ENCODE results near the gene IMMP2L. TPM values are rescaled to one million over a fixed set of nuclear protein-coding genes. Genes with fewer than 3 reads are reported as not detected.

The IMMP2L gene
- total RNA-seq, 4 donors from 2014 or later, result 12.0 to 22.2 (median 17.5) TPM

DNA sequence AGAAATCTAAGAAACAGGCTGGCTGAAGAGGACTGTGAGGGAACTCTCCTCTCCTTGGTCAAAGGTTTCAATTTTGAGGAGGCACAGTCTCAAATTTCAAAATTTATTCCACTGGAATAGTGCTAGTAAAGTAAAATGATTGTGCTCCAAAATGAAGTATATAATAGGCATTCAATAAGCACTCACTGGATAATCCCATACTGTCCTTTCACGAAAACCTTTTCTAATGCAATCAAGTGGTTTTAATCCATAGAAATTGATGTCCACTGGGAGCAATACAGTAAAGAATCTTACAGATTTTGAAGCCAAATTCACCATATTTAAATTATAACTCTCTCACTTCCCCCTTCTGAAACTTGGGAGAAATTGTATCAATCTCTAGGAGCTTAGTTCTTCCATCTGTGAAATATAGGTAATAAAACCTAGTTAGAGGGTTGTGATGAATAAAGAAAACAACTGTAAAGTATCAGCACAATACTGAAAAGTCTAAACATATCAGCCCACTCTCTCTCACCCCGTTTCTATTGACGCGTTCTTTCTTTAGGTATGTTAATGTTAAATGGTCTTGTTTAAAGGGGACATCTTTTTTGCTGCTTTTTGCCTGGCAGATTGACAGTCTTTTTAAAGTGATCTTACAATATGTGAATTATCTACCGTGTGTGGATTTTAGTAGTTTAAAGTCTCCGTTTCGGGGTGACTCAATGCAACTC lies 512.2 kb downstream of the IMMP2L start:
- intact Hi-C loops (cut with DNase I), result no loop called here
- Histone ChIP-seq H3K36me3 (no peaks in the 10 kb centered on the region), H3K4me1 (peaks cover 0 to 6% (median 3%) of the 10 kb centered on the region in 4 donors), H3K9me3 (no peaks in the 10 kb centered on the region), H3K27me3 (no peaks in the 10 kb centered on the region), H3K27ac (replicated peaks in 1 of 4) (no peak overlapping the region), H3K4me3 (no peak overlapping the region)
- 75% methylated on average over 7 of the region's 7 CpGs for WGBS
- DNase-seq (ENCODE audit: extremely low spot score), result no peak
- TF ChIP-seq EP300 (IDR thresholded peaks at IDR 0.05) (no peak), POLR2AphosphoS5 (IDR thresholded peaks at IDR 0.05) (no peak), POLR2A (IDR thresholded peaks at IDR 0.05; ENCODE audit: low read depth) (no peak)
- TF ChIP-seq, protein P1, sequence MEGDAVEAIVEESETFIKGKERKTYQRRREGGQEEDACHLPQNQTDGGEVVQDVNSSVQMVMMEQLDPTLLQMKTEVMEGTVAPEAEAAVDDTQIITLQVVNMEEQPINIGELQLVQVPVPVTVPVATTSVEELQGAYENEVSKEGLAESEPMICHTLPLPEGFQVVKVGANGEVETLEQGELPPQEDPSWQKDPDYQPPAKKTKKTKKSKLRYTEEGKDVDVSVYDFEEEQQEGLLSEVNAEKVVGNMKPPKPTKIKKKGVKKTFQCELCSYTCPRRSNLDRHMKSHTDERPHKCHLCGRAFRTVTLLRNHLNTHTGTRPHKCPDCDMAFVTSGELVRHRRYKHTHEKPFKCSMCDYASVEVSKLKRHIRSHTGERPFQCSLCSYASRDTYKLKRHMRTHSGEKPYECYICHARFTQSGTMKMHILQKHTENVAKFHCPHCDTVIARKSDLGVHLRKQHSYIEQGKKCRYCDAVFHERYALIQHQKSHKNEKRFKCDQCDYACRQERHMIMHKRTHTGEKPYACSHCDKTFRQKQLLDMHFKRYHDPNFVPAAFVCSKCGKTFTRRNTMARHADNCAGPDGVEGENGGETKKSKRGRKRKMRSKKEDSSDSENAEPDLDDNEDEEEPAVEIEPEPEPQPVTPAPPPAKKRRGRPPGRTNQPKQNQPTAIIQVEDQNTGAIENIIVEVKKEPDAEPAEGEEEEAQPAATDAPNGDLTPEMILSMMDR (IDR thresholded peaks at IDR 0.05), result no peak

GRCh38 chr7:111047595-111047994 lies 514.7 kb downstream of the IMMP2L start:
- WGBS, result 96% methylated on average over 4 of the region's 4 CpGs
- no peak for DNase-seq (ENCODE audit: extremely low spot score)

DNA sequence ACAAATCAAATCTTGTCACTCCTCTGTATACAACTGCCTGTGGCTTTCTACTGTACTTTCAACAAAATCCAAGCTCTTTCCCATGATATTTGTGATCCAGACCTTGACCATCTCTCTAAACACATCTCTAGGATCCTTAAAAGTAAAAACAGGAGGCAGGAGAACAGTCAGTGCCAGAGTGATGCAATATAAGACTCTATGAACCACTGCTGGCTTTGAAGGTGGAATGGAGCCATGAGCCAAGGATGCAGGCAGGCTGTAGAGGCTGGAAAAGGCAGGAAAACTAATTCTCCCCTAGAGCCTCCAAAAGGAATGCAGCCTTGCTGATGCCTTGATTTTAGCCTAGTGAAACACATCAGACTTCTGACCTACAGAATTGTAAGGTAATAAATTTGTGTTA lies 516.8 kb downstream of the IMMP2L start:
- H3K27me3 ChIP-seq, result no peaks in the 10 kb centered on the region
- H3K36me3 ChIP-seq, result no peaks in the 10 kb centered on the region
- no peak for DNase-seq (ENCODE audit: extremely low spot score)
- TF ChIP-seq, protein P1 (IDR thresholded peaks at IDR 0.05), result no peak
- TF ChIP-seq EP300 (IDR thresholded peaks at IDR 0.05), result no peak
- TF ChIP-seq POLR2AphosphoS5 (IDR thresholded peaks at IDR 0.05), result no peak
- no peak for TF ChIP-seq POLR2A (IDR thresholded peaks at IDR 0.05; ENCODE audit: low read depth)
- H3K4me3 ChIP-seq, result no peak overlapping the region
- intact Hi-C loops (cut with DNase I), result no loop called here
- no peak overlapping the region for H3K27ac ChIP-seq (replicated peaks in 1 of 4)
- H3K9me3 ChIP-seq, result no peaks in the 10 kb centered on the region
- H3K4me1 ChIP-seq, result peaks cover 0 to 9% (median 4%) of the 10 kb centered on the region in 4 donors

More at GRCh38 chr7:111047595-111047994, 514.7 kb downstream of the IMMP2L start:
- Histone ChIP-seq H3K9me3 (no peaks in the 10 kb centered on the region), H3K36me3 (no peaks in the 10 kb centered on the region), H3K4me1 (peaks cover 0 to 9% (median 4%) of the 10 kb centered on the region in 4 donors), H3K27ac (replicated peaks in 1 of 4) (no peak overlapping the region), H3K27me3 (no peaks in the 10 kb centered on the region), H3K4me3 (no peak overlapping the region)
- intact Hi-C loops (cut with DNase I), result no loop called here
- TF ChIP-seq POLR2AphosphoS5 (IDR thresholded peaks at IDR 0.05) (no peak), POLR2A (IDR thresholded peaks at IDR 0.05; ENCODE audit: low read depth) (no peak), EP300 (IDR thresholded peaks at IDR 0.05) (no peak)
- TF ChIP-seq, protein P1 (IDR thresholded peaks at IDR 0.05), result no peak

- WGBS, result 94% methylated on average over 1 of the region's 1 CpG
- TF ChIP-seq POLR2AphosphoS5 (IDR thresholded peaks at IDR 0.05) (no peak), POLR2A (IDR thresholded peaks at IDR 0.05; ENCODE audit: low read depth) (no peak), EP300 (IDR thresholded peaks at IDR 0.05) (no peak)
- TF ChIP-seq, protein P1 (IDR thresholded peaks at IDR 0.05), result no peak
- H3K27ac ChIP-seq (replicated peaks in 1 of 4), result no peak overlapping the region
- H3K27me3 ChIP-seq, result no peaks in the 10 kb centered on the region
- no peaks in the 10 kb centered on the region for H3K36me3 ChIP-seq
- no peaks in the 10 kb centered on the region for H3K9me3 ChIP-seq
- H3K4me1 ChIP-seq, result peaks cover 0 to 9% (median 4%) of the 10 kb centered on the region in 4 donors
- no peak for DNase-seq (ENCODE audit: extremely low spot score)
- no peak overlapping the region for H3K4me3 ChIP-seq
- intact Hi-C loops (cut with DNase I), result no loop called here
These were observed 518.7 kb downstream of the IMMP2L start for GRCh38 chr7:111043561-111043960.

All from esophagus muscularis mucosa (tissue), 4 donors.